ENCODE measurements around the gene NPTX1.

DNA sequence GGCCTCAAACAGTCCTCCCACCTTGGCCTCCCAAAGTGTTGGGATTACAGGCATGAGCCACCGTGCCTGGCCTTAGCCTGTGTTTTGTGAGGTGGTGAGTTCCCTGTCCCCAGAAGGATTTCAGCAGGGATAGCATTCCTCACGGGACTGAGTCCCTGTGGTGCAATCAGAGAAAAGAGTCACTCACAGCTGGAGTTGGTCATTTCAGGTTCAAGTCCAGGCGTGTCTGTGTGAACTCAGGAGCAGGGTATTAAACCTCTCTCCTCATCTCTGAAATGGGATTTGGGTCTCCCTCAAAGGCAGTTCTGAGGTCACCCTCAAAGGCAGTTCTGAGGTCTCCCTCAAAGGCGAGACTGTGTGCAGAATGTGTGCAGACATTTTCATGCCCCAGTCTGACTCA lies 28.6 kb downstream of the NPTX1 start:
- TF ChIP-seq, protein P1, sequence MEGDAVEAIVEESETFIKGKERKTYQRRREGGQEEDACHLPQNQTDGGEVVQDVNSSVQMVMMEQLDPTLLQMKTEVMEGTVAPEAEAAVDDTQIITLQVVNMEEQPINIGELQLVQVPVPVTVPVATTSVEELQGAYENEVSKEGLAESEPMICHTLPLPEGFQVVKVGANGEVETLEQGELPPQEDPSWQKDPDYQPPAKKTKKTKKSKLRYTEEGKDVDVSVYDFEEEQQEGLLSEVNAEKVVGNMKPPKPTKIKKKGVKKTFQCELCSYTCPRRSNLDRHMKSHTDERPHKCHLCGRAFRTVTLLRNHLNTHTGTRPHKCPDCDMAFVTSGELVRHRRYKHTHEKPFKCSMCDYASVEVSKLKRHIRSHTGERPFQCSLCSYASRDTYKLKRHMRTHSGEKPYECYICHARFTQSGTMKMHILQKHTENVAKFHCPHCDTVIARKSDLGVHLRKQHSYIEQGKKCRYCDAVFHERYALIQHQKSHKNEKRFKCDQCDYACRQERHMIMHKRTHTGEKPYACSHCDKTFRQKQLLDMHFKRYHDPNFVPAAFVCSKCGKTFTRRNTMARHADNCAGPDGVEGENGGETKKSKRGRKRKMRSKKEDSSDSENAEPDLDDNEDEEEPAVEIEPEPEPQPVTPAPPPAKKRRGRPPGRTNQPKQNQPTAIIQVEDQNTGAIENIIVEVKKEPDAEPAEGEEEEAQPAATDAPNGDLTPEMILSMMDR (IDR thresholded peaks at IDR 0.05; ENCODE audit: poor library complexity, severe bottlenecking) = no peak
- TF ChIP-seq TAF1 (IDR thresholded peaks at IDR 0.05; ENCODE audit: low read depth) = no peak
- TF ChIP-seq RAD21 (conservative IDR thresholded peaks at IDR 0.05) = no peak
- TF ChIP-seq EZH2 (IDR thresholded peaks at IDR 0.05; ENCODE audit: borderline replicate concordance, insufficient read depth, low read length, poor library complexity, severe bottlenecking) = no peak
- no peak for TF ChIP-seq SMC3 (conservative IDR thresholded peaks at IDR 0.05; ENCODE audit: poor library complexity)
- TF ChIP-seq EP300 (conservative IDR thresholded peaks at IDR 0.05; ENCODE audit: poor library complexity, severe bottlenecking) = no peak

All from neural cell (in vitro differentiated cells).